GM18870 (cell line): Measurements from ENCODE around the gene AKAP13.

Source experiments
- ATAC-seq: cut with Tn5 transposase; IDR thresholded peaks from one replicate; pipeline ENCODE4 v1.9.1; 2021; ENCODE audit warnings: moderate library complexity; ENCODE audit not compliant: unreplicated experiment

Gene AKAP13

DNA sequence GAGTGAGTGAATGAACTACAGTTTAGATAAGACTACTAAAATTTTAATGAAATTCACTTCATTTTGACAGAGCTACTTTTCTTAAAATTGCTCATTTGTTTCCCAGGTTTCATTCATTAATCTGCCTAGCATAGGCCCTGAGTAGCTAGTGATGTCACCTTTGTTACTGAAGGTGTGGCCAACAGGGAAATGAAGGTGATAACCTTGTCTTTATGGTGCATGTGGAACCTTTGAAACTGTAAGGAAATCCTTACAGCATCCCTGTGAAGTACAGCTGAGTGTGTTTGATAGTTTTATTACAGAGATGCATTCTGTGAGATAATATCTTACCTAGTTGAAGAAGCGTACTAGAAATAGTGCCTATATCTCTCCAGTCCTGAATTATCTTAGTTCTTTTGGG lies 112.9 kb downstream of the AKAP13 start:
- ATAC-seq, result no peak

DNA sequence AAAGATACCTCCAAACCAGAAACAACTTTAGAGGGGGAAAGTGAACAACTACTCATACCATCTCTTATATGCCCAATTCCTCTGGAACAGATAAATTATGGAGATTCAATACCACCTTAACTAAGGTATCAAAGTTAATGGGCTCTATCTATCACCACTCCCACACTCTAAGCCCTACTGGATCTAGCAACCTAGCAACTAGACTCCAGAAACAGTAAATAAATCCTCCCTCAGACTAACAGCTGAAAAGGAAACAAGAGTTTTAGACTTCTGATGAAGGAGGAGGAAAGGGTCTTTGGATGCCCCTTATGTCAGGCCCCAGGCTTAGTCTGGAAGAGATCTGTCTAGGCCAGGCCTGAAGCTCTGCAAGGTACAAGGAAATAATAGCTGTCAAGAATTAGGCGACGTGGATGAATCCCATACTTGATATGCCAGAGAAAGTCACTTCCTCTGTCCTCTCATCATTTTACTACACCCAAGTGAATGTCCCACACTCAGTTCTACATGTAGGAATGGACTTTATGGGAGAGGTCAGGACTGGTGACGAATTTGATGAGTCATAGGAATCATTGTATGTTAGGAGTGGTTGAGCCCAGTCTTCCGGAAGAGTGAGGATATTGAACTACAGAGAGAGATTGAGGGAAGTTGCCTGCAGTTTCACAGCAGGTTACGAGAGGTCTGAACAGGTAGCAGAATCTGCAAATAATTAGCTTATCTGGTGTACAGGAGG lies 113.8 kb downstream of the AKAP13 start:
- ATAC-seq, result no peak

DNA sequence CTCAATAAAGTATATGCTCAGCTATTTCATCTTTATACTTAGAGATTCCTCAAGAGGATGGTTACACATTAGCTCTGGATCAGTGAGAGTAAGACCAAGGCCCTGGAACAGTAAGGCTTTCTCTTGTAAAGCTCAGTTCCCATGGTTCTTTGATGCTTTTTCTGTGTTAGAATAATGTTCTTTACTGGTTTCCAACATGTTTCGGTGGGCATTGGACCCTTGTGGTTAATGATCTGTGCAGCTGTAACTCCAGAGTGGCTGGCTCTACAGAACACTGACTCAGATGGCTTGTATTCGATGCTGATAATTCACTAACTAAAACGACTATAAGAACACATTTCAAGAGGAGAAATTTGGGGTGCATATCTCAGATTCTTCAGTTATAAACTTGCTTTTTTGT lies 114.7 kb downstream of the AKAP13 start:
- no peak for ATAC-seq

DNA sequence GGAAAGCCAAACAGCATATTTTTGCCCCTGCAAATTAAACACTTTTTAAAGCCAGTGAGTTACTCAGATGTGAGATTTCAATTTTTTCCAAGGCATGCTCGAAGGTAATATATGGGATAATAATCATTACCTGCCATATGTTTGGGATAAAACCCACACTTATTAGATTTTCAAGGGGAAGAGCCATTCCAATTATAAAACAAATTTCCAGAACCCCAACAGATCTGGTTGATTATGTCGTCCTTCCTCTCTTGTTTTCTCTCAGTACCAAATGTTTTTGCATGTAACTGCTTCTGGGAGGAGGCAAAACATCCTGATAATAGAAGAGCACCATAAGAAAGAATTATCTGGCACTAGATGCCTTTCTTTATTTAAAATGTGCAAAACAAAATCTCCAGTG lies 115.1 kb downstream of the AKAP13 start:
- no peak for ATAC-seq

- ATAC-seq, result no peak
Measured at GRCh38 chr15:85496151-85496550, 115.7 kb downstream of the AKAP13 start.

GRCh38 chr15:85496551-85497171 lies 116.3 kb downstream of the AKAP13 start:
- ATAC-seq, result no peak

- ATAC-seq, result no peak
Measured at GRCh38 chr15:85497172-85497569, 116.8 kb downstream of the AKAP13 start.

DNA sequence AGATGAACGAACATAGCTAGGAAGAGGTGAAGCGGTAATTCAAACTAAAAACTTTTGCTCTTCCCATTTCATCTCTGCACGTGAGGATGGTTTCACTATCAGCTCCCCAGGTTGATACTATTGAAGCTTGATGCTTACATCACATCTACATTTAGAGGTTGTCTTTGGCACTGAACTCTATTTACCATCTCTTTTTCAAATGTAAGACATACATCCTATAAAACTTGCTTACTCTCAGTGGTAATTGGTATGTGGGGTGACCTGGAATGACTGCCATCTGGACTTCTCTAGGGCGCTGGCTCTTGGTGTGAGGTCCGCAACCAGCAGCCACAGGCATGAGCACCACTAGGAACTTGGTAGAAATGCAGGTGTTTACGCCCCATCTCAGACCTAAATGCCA lies 118.1 kb downstream of the AKAP13 start:
- ATAC-seq, result no peak

- ATAC-seq, result no peak
Measured at GRCh38 chr15:85499371-85499887, 119.0 kb downstream of the AKAP13 start.

GRCh38 chr15:85500060-85500708 lies 119.8 kb downstream of the AKAP13 start:
- ATAC-seq, result no peak

GRCh38 chr15:85500729-85501128 lies 120.3 kb downstream of the AKAP13 start:
- no peak for ATAC-seq

DNA sequence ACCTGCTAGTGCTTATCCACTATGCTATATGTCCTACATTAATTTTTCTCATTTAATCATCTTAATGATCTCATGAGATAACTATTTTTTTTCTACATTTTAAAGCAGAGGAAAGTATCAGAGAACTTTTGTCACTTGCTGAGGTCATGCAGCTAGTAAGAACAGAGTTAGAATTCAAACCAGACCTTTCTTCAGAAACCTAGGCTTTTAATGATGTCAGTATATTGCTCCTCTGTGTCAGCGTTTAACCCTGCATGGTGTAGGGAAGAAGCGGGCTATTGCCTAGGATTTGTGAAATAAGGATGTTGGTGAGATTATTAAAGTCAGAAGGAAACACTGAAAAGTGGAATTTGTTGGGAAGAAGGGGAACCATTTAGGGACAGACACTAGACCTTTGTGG lies 121.2 kb downstream of the AKAP13 start:
- no peak for ATAC-seq

- ATAC-seq, result no peak
Measured at GRCh38 chr15:85503151-85503799, 122.9 kb downstream of the AKAP13 start.

DNA sequence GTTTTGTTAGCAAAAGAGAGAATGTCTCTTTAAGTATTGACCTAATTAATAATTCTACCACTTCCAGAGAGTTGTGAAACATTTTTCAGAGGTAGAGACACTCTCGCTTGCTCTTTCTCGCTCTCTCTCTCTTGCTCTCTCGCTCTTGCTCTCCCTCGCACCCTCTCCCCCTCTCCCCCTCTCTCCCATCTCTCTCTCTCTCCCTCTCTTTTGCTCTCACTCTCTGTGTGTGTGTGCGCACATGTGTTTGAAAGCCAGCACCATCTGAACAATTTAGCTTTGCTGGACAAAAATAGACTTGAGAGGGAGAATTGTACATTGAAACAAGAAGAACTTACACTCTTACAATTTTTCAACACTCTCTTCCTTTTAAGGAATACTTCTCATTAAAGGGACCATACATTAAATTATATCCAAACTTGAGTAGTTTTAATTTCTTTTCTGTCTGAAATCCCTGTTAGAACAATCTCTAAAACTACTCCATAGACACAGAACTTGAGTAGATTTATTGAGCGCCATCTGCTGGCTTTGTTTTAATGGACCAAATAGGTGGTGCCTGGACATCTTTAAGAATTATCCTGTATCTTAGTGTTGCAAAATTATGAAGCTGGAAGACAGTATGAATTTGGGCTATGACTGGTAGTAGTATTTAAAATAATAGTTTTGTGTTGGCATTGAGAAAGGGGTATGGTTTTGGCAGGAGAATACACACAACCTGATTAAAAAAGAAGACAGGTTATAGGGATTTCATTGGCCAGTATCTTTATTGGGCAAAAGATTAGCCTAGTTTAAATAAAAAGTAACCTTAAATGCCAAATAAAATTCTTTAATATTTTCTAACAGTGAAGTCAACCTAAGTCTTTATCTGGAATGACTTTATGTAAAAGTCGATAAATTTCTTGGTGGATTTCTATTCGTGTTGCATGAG lies 124.6 kb downstream of the AKAP13 start:
- ATAC-seq, result no peak

- no peak for ATAC-seq
Measured at GRCh38 chr15:85507114-85507513, 126.7 kb downstream of the AKAP13 start.

DNA sequence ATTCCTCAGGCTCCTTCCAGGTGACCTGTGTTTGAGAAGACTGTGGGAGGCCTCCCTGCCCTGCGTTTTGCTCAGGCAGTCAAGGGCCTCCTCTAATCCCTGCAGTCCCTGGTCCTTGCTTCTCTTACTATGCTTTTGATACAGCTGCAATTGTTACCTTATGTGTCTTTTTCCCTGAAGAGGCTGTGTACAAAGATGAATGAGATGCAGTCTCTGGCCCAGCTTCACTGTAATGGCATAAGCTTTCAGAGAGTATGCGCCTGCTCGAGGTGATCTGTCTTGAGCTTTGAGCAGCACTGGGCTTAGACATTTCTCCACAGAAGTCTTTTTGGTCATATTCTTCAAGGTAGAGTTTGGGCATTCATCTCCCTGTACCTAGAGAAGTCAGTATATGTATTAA lies 129.6 kb downstream of the AKAP13 start:
- no peak for ATAC-seq

GRCh38 chr15:85514413-85514812 lies 134.0 kb downstream of the AKAP13 start:
- ATAC-seq, result no peak

DNA sequence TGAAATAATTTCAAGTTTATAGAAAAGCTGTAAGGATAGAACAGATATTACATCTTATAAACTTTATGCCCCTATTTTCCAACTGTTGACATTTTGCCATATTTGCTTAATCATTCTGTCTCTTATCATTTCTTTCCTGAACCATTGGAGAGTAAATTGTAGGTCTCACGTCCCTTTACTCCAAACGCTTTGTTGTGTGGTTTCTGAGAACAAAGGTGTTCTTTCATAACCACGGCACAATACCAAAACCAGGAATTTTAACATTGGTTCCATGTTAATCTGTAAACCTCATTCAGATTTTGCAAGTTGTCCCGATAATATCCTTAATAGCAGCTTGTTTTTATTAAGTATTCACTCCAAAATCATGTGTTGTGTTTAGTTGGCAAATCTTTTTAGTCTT lies 134.8 kb downstream of the AKAP13 start:
- no peak for ATAC-seq

DNA sequence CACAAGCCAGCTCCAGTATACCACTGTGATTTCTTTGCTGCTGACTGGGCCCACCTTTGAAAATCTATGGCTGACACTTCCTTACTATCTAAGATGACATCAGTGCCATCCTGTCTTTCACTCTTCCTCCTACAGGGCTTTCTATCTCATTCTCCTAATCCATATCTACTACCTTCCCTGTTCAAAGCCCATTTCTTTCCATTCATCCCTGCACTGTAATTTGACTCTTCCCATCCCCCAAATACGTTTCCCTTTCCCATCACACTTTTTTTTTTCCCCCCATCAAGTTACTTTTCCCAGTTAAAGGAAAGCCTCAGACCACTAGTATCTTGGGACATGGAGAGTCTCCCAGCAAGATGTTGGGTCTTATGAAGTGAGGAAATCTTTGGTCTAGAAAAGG lies 136.7 kb downstream of the AKAP13 start:
- ATAC-seq, result no peak

GRCh38 chr15:85518979-85519761 lies 138.8 kb downstream of the AKAP13 start:
- no peak for ATAC-seq
